AG09309 (cell line): Measurements from ENCODE around the gene EMP3.
"Not testable (repeated sequence)": the region's sequence is repeated elsewhere in the genome, so short reads cannot be mapped to it uniquely, and the experiment has no call there.

Experiments used
- DNase-seq: peaks from one replicate; pipeline ENCODE4 v3.0.0-alpha.2; 2010; ENCODE audit warnings: low read depth
- H3K4me3 ChIP-seq: 2 replicates; pipeline ENCODE4 v1.5.1; 2011; ENCODE audit warnings: mild to moderate bottlenecking, low read depth, low read length, moderate library complexity; ENCODE audit not compliant: control insufficient read depth
- CTCF ChIP-seq: IDR thresholded peaks from 2 replicates; pipeline ENCODE4 v1.5.1; 2011; ENCODE audit warnings: mild to moderate bottlenecking, low read depth, low read length, inconsistent platforms; ENCODE audit not compliant: insufficient read depth, control insufficient read depth; ENCODE audit errors: missing control alignments

EMP3 gene

GRCh38 chr19:48303367-48303766 lies 22.0 kb upstream of the EMP3 start:
- TF ChIP-seq CTCF, result no peak

GRCh38 chr19:48303866-48304265 lies 21.5 kb upstream of the EMP3 start:
- H3K4me3 ChIP-seq, result no peak overlapping the region
- no peak for DNase-seq
- no peak for TF ChIP-seq CTCF

More at GRCh38 chr19:48303367-48303766, 22.0 kb upstream of the EMP3 start:
- DNase-seq, result no peak
- no peak overlapping the region for H3K4me3 ChIP-seq

- peak; percentile 24 for TF ChIP-seq CTCF
- no peak for DNase-seq
- no peak overlapping the region for H3K4me3 ChIP-seq
These were observed 16.4 kb upstream of the EMP3 start for GRCh38 chr19:48308631-48309586.

- H3K4me3 ChIP-seq, DNase-seq: not testable (repeated sequence)
These were observed 15.6 kb upstream of the EMP3 start for GRCh38 chr19:48309731-48310130.

- H3K4me3 ChIP-seq, result no peak overlapping the region
- no peak for TF ChIP-seq CTCF
- DNase-seq, result no peak
These were observed 15.1 kb upstream of the EMP3 start for GRCh38 chr19:48310227-48310626.

- TF ChIP-seq CTCF, result no peak
- no peak overlapping the region for H3K4me3 ChIP-seq
- DNase-seq, result no peak
These were observed 14.0 kb upstream of the EMP3 start for GRCh38 chr19:48311384-48311783.

- TF ChIP-seq CTCF, result no peak
- no peak overlapping the region for H3K4me3 ChIP-seq
- DNase-seq, result no peak
These were observed 9.6 kb upstream of the EMP3 start for GRCh38 chr19:48315712-48316111.

- H3K4me3 ChIP-seq, DNase-seq: not testable (repeated sequence)
These were observed 7.7 kb upstream of the EMP3 start for GRCh38 chr19:48317708-48317960.
